Smooth muscle cell (in vitro differentiated cells): ENCODE data around the gene B9D1. TPM values are rescaled to one million over a fixed set of nuclear protein-coding genes. Genes with fewer than 3 reads are reported as not detected.

Experiments
- DNase-seq: peaks from one replicate; lab custom pipeline; 2025; ENCODE audit not compliant: unreplicated experiment; lab: John Stamatoyannopoulos, UW
- H2AFZ ChIP-seq: fragments of 200-600 bp; sonication (generic); 2 replicates; pipeline ENCODE4 v1.6.0; 2016; ENCODE audit warnings: antibody characterized with exemption, low read depth, mild to moderate bottlenecking
- H3F3A ChIP-seq: fragments of 200-600 bp; sonication (generic); 2 replicates; pipeline ENCODE4 v1.6.0; 2017; ENCODE audit warnings: antibody characterized with exemption, low read depth
- H3K27ac ChIP-seq: fragments of 200-600 bp; sonication (generic); 2 replicates; pipeline ENCODE4 v1.5.1; 2016; ENCODE audit warnings: low read depth, mild to moderate bottlenecking
- H3K27me3 ChIP-seq: fragments of 200-600 bp; sonication (generic); 2 replicates; pipeline ENCODE4 v1.6.1; 2016; ENCODE audit warnings: low read depth, mild to moderate bottlenecking
- H3K36me3 ChIP-seq: fragments of 200-600 bp; sonication (generic); 2 replicates; pipeline ENCODE4 v1.5.1; 2016; ENCODE audit warnings: low read depth
- H3K4me1 ChIP-seq: fragments of 200-600 bp; sonication (generic); 2 replicates; pipeline ENCODE4 v1.5.1; 2016; ENCODE audit warnings: low read depth
- H3K4me2 ChIP-seq: fragments of 200-600 bp; sonication (generic); 2 replicates; pipeline ENCODE4 v1.6.0; 2016; ENCODE audit warnings: mild to moderate bottlenecking
- H3K4me3 ChIP-seq: fragments of 200-600 bp; sonication (generic); 2 replicates; pipeline ENCODE4 v1.5.1; 2016; ENCODE audit warnings: mild to moderate bottlenecking
- H3K79me2 ChIP-seq: fragments of 200-600 bp; sonication (generic); 2 replicates; pipeline ENCODE4 v1.6.0; 2016; ENCODE audit warnings: low read depth, mild to moderate bottlenecking
- H3K9ac ChIP-seq: fragments of 200-600 bp; sonication (generic); 2 replicates; pipeline ENCODE4 v1.6.0; 2016; ENCODE audit warnings: low read depth
- H3K9me3 ChIP-seq: fragments of 200-600 bp; sonication (generic); replicated peaks from 2 replicates; pipeline ENCODE4 v1.5.1; 2016; ENCODE audit warnings: low read depth
- H4K20me1 ChIP-seq: fragments of 200-600 bp; sonication (generic); 2 replicates; pipeline ENCODE4 v1.6.0; 2016; ENCODE audit warnings: low read depth
- CTCF ChIP-seq: fragments of 200-600 bp; sonication (generic); IDR thresholded peaks from 2 replicates; pipeline ENCODE4 v1.5.1; 2017; ENCODE audit warnings: borderline replicate concordance, mild to moderate bottlenecking, antibody characterized with exemption; ENCODE audit not compliant: insufficient read depth, poor library complexity, severe bottlenecking
- WGBS: methylation state at CpG from one replicate; pipeline ENCODE4 v1.1.7; 2016; ENCODE audit warnings: low lambda C conversion rate; 5-methylcytosine and 5-hydroxymethylcytosine counted together
- polyA plus RNA-seq: library from polyadenylated mRNA; unstranded; fragments of >200 nt; fragmentation: Nextera tagmentation; extraction: Ambion mirVana; gene quantifications from 2 replicates; pipeline ENCODE4 v1.2.1, GENCODE V29; 2016
- total RNA-seq: library from RNA; depleted of rRNA; stranded (reverse); fragments of >200 nt; gene quantifications from 2 replicates; pipeline ENCODE4 v1.2.3, GENCODE V29; 2014

The B9D1 gene
- total and polyA plus RNA-seq, 2 experiments from 2014 or later, result 21.9 to 45.5 TPM

GRCh38 chr17:19380481-19381301 is 18.2 kb upstream of the B9D1 start:
- no peak for TF ChIP-seq CTCF
- no peak for DNase-seq
- Histone ChIP-seq H3K4me1 (peaks cover 11% of the 10 kb centered on the region), H3K4me3 (no peak overlapping the region), H3K9me3 (no peaks in the 10 kb centered on the region), H3K79me2 (peaks cover 24% of the 10 kb centered on the region), H3K36me3 (no peaks in the 10 kb centered on the region), H3K27me3 (no peaks in the 10 kb centered on the region), H4K20me1 (peaks cover 56% of the 10 kb centered on the region), H3K9ac (no peak overlapping the region), H3K27ac (no peak overlapping the region), H3F3A (peaks cover 27% of the 10 kb centered on the region), H3K4me2 (no peak overlapping the region), H2AFZ (no peak overlapping the region)
- WGBS, result 95% methylated on average over 27 of the region's 29 CpGs

- Histone ChIP-seq H3K27me3 (no peaks in the 10 kb centered on the region), H3F3A (peaks cover 23% of the 10 kb centered on the region), H3K4me2 (peak overlapping the region; percentile 96), H3K79me2 (peaks cover 24% of the 10 kb centered on the region), H3K27ac (peak overlapping the region; percentile 56), H3K36me3 (no peaks in the 10 kb centered on the region), H3K4me1 (peaks cover 9% of the 10 kb centered on the region), H3K9ac (peak overlapping the region; percentile 74), H3K9me3 (no peaks in the 10 kb centered on the region), H3K4me3 (peak overlapping the region; percentile 71), H2AFZ (no peak overlapping the region), H4K20me1 (peaks cover 49% of the 10 kb centered on the region)
- 83% methylated on average over 13 of the region's 13 CpGs for WGBS
- no peak for DNase-seq
- TF ChIP-seq CTCF, result no peak
These were observed 17.0 kb upstream of the B9D1 start for GRCh38 chr17:19379361-19380065.

GRCh38 chr17:19378416-19379360 is 16.2 kb upstream of the B9D1 start, which contains the start of gene MAPK7:
MAPK7 (plus strand) TSS chr17:19378498; CDS start chr17:19378901, 403 bp downstream.
- Histone ChIP-seq H3F3A (peaks cover 26% of the 10 kb centered on the region), H3K79me2 (peaks cover 24% of the 10 kb centered on the region), H3K9ac (peak within 1 kb of the TSS; percentile 74), H3K4me3 (peak within 1 kb of the TSS; percentile 71), H3K27me3 (no peaks in the 10 kb centered on the region), H3K4me2 (peak within 1 kb of the TSS; percentile 98), H3K4me1 (peaks cover 8% of the 10 kb centered on the region), H4K20me1 (peaks cover 42% of the 10 kb centered on the region), H3K27ac (peak within 1 kb of the TSS; percentile 79), H3K36me3 (no peaks in the 10 kb centered on the region), H2AFZ (peak within 1 kb of the TSS; percentile 75), H3K9me3 (no peaks in the 10 kb centered on the region)
- no peak for DNase-seq
- WGBS, result 9% methylated on average over 53 of the region's 69 CpGs
- no peak for TF ChIP-seq CTCF
